ENCODE measurements around the gene KRT82. TPM values are rescaled to one million over a fixed set of nuclear protein-coding genes. Genes with fewer than 3 reads are reported as not detected.
"Not testable (repeated sequence)": the region's sequence is repeated elsewhere in the genome, so short reads cannot be mapped to it uniquely, and the experiment has no call there.

Gene KRT82
- polyA plus RNA-seq (2013, experiment 1 of 4), result not detected
- polyA plus RNA-seq (2013, experiment 2 of 4), result not detected
- polyA plus RNA-seq (2013, experiment 3 of 4), result not detected
- polyA plus RNA-seq (2013, experiment 4 of 4), result not detected

DNA sequence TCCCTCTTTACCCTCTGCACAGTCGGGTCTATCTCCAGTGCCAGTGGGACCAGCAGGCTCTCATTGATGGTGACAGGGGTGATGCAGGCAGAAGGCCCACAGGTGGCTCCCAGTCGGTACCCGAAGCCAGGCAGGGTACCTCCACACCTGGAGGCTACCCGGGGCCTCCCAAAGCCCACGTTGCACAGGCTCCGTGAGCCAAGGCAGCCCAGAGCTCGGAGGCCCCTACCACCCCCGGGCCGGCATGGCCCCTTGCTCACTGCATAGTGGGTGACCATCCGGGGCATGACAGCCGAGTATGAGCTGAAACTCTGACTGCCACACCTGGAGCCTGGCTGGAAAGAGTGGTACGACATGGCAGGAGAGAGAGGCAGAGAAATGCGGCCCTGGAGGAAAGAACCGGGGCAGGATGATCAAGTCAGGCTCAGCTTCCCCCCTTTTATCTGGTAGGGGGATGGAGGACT, at the start of gene KRT82:
Gene KRT82 (minus strand): TSS at position 414 of the 464 bp plus-strand sequence. CDS start 58 bp downstream, at position 356.
- no peaks in the 10 kb centered on the region for H3K9me3 ChIP-seq (ENCODE audit: control insufficient read depth, low read length)
- H3K27ac ChIP-seq (ENCODE audit: insufficient read depth, low read depth, low read length, poor library complexity, severe bottlenecking), result no peak within 1 kb of the TSS
- no peaks in the 10 kb centered on the region for H3K27me3 ChIP-seq (ENCODE audit: control insufficient read depth, insufficient read depth, low read length, poor library complexity, severe bottlenecking)
- H3K4me3 ChIP-seq (ENCODE audit: insufficient read depth, low read depth, low read length), result no peak within 1 kb of the TSS
- H3K36me3 ChIP-seq (ENCODE audit: control insufficient read depth, insufficient read depth, low read length), result no peaks in the 10 kb centered on the region
- H3K4me1 ChIP-seq (ENCODE audit: control insufficient read depth, insufficient read depth, low read length), result no peaks in the 10 kb centered on the region
- 92% methylated on average over 14 of the region's 14 CpGs for WGBS, 2 experiments

- no peaks in the 10 kb centered on the region for H3K36me3 ChIP-seq (ENCODE audit: control insufficient read depth, insufficient read depth, low read length)
- H3K9me3 ChIP-seq (ENCODE audit: control insufficient read depth, low read length), result no peaks in the 10 kb centered on the region
- H3K4me3 ChIP-seq (ENCODE audit: insufficient read depth, low read depth, low read length), result no peak overlapping the region
- H3K4me1 ChIP-seq (ENCODE audit: control insufficient read depth, insufficient read depth, low read length), result no peaks in the 10 kb centered on the region
- H3K27ac ChIP-seq (ENCODE audit: insufficient read depth, low read depth, low read length, poor library complexity, severe bottlenecking), result no peak overlapping the region
- no peaks in the 10 kb centered on the region for H3K27me3 ChIP-seq (ENCODE audit: control insufficient read depth, insufficient read depth, low read length, poor library complexity, severe bottlenecking)
- 93% methylated on average over 1 of the region's 1 CpG; no CpG with 5 or more reads in 1 of the 2 experiments for WGBS, 2 experiments
Measured at GRCh38 chr12:52455821-52456220, 49.7 kb upstream of the KRT82 start.

GRCh38 chr12:52454411-52455201, 48.5 kb upstream of the KRT82 start:
- 32 to 36% methylated on average over 2 of the region's 3 CpGs for WGBS, 2 experiments
- no peak overlapping the region for H3K4me3 ChIP-seq (ENCODE audit: insufficient read depth, low read depth, low read length)
- H3K9me3 ChIP-seq (ENCODE audit: control insufficient read depth, low read length), result no peaks in the 10 kb centered on the region
- no peaks in the 10 kb centered on the region for H3K36me3 ChIP-seq (ENCODE audit: control insufficient read depth, insufficient read depth, low read length)
- H3K4me1 ChIP-seq (ENCODE audit: control insufficient read depth, insufficient read depth, low read length), result no peaks in the 10 kb centered on the region
- H3K27me3 ChIP-seq (ENCODE audit: control insufficient read depth, insufficient read depth, low read length, poor library complexity, severe bottlenecking), result no peaks in the 10 kb centered on the region
- H3K27ac ChIP-seq (ENCODE audit: insufficient read depth, low read depth, low read length, poor library complexity, severe bottlenecking), result no peak overlapping the region

DNA sequence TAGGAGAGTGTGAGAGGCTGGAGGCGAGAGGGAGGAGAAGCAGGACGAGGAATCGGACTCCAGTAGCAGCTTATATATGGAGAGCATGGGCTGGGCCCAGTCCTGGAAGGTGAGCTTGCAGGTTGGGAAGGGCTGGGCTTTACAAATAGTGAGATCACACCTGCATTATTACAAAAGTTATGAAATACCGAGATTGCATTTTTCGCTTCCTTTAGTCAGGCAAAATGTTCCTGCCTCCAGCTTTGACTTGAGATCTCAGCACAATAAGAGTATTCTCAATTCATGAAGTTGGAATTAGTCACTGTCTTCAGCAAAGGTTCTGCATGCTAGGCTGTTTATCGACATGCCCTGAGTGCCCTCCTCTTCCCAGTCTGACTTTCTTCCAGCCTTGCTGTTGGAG, 46.0 kb upstream of the KRT82 start, which contains the start of gene KRT6B:
Gene KRT6B (minus strand): TSS at position 46 of the 400 bp plus-strand sequence. CDS start 68 bp downstream, outside the sequence.
- H3K4me1 ChIP-seq (ENCODE audit: control insufficient read depth, insufficient read depth, low read length), result no peaks in the 10 kb centered on the region
- WGBS, 2 experiments, result 90 to 91% methylated on average over 6 of the region's 6 CpGs
- no peaks in the 10 kb centered on the region for H3K36me3 ChIP-seq (ENCODE audit: control insufficient read depth, insufficient read depth, low read length)
- H3K9me3 ChIP-seq (ENCODE audit: control insufficient read depth, low read length), result no peaks in the 10 kb centered on the region
- H3K4me3 ChIP-seq (ENCODE audit: insufficient read depth, low read depth, low read length), result no peak within 1 kb of the TSS
- no peaks in the 10 kb centered on the region for H3K27me3 ChIP-seq (ENCODE audit: control insufficient read depth, insufficient read depth, low read length, poor library complexity, severe bottlenecking)
- no peak within 1 kb of the TSS for H3K27ac ChIP-seq (ENCODE audit: insufficient read depth, low read depth, low read length, poor library complexity, severe bottlenecking)

DNA sequence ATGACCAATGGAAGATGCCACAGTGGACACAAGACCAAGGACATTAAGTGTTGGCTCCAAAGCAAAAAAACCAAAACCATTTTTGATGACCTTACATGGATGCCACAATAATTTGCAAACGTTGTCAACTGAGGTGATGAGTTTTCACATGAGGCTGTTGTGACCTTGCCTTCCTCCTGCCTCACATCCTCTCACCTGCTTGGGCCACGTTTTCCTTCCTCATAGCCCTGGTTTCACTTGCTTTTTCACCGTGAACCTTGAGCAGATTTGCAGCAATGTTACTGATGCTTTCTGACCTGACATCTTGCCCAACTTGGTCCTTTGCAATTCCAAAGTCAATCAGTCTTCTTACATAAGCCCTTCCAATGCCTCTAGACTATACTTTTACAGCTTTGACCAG, 42.1 kb upstream of the KRT82 start:
- Histone ChIP-seq H3K4me3 (ENCODE audit: insufficient read depth, low read depth, low read length) (no peak overlapping the region), H3K36me3 (ENCODE audit: control insufficient read depth, insufficient read depth, low read length) (no peaks in the 10 kb centered on the region), H3K27ac (ENCODE audit: insufficient read depth, low read depth, low read length, poor library complexity, severe bottlenecking) (no peak overlapping the region), H3K9me3 (ENCODE audit: control insufficient read depth, low read length) (no peaks in the 10 kb centered on the region), H3K4me1 (ENCODE audit: control insufficient read depth, insufficient read depth, low read length) (no peaks in the 10 kb centered on the region), H3K27me3 (ENCODE audit: control insufficient read depth, insufficient read depth, low read length, poor library complexity, severe bottlenecking) (no peaks in the 10 kb centered on the region)
- WGBS, 2 experiments, result 83 to 84% methylated on average over 3 of the region's 3 CpGs

GRCh38 chr12:52447196-52447595, 41.1 kb upstream of the KRT82 start:
- H3K36me3 ChIP-seq (ENCODE audit: control insufficient read depth, insufficient read depth, low read length); H3K27me3 ChIP-seq (ENCODE audit: control insufficient read depth, insufficient read depth, low read length, poor library complexity, severe bottlenecking); H3K4me1 ChIP-seq (ENCODE audit: control insufficient read depth, insufficient read depth, low read length); H3K27ac ChIP-seq (ENCODE audit: insufficient read depth, low read depth, low read length, poor library complexity, severe bottlenecking); H3K9me3 ChIP-seq (ENCODE audit: control insufficient read depth, low read length); H3K4me3 ChIP-seq (ENCODE audit: insufficient read depth, low read depth, low read length): not testable (repeated sequence)
- 96 to 97% methylated on average over 11 of the region's 11 CpGs for WGBS, 2 experiments

DNA sequence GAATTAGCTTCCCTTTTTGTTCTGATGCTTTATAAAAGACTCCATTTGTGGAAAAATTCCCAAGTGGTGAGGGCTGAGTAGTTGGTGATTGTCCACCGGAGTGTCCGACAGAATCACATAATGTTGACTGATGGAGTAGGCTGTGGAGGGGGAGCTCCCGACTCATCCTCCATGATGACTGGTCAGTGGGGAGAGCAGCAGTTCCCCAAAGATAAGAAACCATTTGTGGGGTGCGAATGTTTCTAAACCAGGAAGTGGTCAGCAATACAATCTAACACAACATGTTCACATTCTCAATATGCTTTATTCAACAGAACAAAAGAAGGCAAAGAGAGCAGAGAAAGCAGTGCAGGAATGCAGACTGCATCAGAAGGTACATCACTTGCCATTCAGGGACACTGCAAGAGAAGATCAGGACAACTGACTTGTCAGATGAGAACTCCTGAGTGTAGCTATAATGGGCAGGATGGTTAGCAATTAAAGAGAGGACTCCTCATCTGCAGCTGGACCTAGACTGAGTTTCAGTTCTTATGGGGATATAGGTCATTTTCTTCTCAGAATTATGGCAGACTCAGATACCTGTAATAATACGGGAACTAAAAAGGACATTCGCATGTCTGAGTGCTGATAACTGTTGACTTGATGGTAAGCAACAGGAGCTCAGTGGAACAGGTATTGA, 40.4 kb upstream of the KRT82 start:
- no peak overlapping the region for H3K27ac ChIP-seq (ENCODE audit: insufficient read depth, low read depth, low read length, poor library complexity, severe bottlenecking)
- no peak overlapping the region for H3K4me3 ChIP-seq (ENCODE audit: insufficient read depth, low read depth, low read length)
- H3K36me3 ChIP-seq (ENCODE audit: control insufficient read depth, insufficient read depth, low read length), result no peaks in the 10 kb centered on the region
- H3K9me3 ChIP-seq (ENCODE audit: control insufficient read depth, low read length), result no peaks in the 10 kb centered on the region
- H3K4me1 ChIP-seq (ENCODE audit: control insufficient read depth, insufficient read depth, low read length), result peaks cover 11% of the 10 kb centered on the region
- no peaks in the 10 kb centered on the region for H3K27me3 ChIP-seq (ENCODE audit: control insufficient read depth, insufficient read depth, low read length, poor library complexity, severe bottlenecking)
- 94 to 99% methylated on average over 6 of the region's 6 CpGs for WGBS, 2 experiments

DNA sequence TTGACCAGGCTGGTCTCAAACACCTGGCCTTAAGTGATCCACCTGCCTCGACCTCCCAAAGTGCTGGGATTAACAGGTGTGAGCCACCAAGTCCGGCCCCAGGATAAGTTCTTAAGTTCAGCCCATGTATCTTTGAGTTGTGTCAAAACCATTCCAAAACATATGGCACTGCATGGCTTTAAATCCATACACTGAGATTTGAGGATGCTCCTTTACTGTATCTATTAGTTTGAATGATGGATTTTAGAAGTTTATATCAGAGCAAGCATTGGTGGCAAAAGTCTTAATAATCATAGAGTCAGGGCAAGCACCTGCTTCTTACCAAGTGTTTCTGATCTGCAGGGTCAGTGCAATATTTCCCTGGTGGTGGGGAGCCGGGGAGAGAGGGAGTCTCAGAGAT, 39.7 kb upstream of the KRT82 start:
- Histone ChIP-seq H3K4me1 (ENCODE audit: control insufficient read depth, insufficient read depth, low read length) (peaks cover 17% of the 10 kb centered on the region), H3K4me3 (ENCODE audit: insufficient read depth, low read depth, low read length) (no peak overlapping the region), H3K9me3 (ENCODE audit: control insufficient read depth, low read length) (no peaks in the 10 kb centered on the region), H3K27ac (ENCODE audit: insufficient read depth, low read depth, low read length, poor library complexity, severe bottlenecking) (no peak overlapping the region), H3K27me3 (ENCODE audit: control insufficient read depth, insufficient read depth, low read length, poor library complexity, severe bottlenecking) (no peaks in the 10 kb centered on the region), H3K36me3 (ENCODE audit: control insufficient read depth, insufficient read depth, low read length) (no peaks in the 10 kb centered on the region)
- WGBS, 2 experiments, result 68 to 74% methylated on average over 3 of the region's 3 CpGs

- H3K27me3 ChIP-seq (ENCODE audit: control insufficient read depth, insufficient read depth, low read length, poor library complexity, severe bottlenecking), result no peaks in the 10 kb centered on the region
- no peak overlapping the region for H3K27ac ChIP-seq (ENCODE audit: insufficient read depth, low read depth, low read length, poor library complexity, severe bottlenecking)
- H3K36me3 ChIP-seq (ENCODE audit: control insufficient read depth, insufficient read depth, low read length), result no peaks in the 10 kb centered on the region
- no peaks in the 10 kb centered on the region for H3K9me3 ChIP-seq (ENCODE audit: control insufficient read depth, low read length)
- WGBS, 2 experiments, result 86 to 91% methylated on average over 10 of the region's 10 CpGs
- H3K4me1 ChIP-seq (ENCODE audit: control insufficient read depth, insufficient read depth, low read length), result peaks cover 20% of the 10 kb centered on the region
- no peak overlapping the region for H3K4me3 ChIP-seq (ENCODE audit: insufficient read depth, low read depth, low read length)
Measured at GRCh38 chr12:52444647-52445595, 38.8 kb upstream of the KRT82 start.

All from ectodermal cell (in vitro differentiated cells).